WTC11 (cell line): Measurements from ENCODE around the gene STK24. TPM values are rescaled to one million over a fixed set of nuclear protein-coding genes. Genes with fewer than 3 reads are reported as not detected.

ENCODE experiments used
- ATAC-seq: fragments of 200-7000 bp; cut with Tn5 transposase; 2 replicates; pipeline ENCODE4 v1.10.0; 2021; ENCODE audit warnings: mild to moderate bottlenecking, moderate library complexity
- CTCF ChIA-PET: fragments of 300-600 bp; sonication (Branson Sonifier 250); formaldehyde crosslinking; loops from one replicate; lab custom pipeline; 2021; ENCODE audit warnings: antibody characterized with exemption; lab: Charles Lee
- POLR2A ChIA-PET: fragments of 350-600 bp; sonication (Branson Sonifier 250); formaldehyde crosslinking; loops from one replicate; lab custom pipeline; 2021; ENCODE audit warnings: antibody characterized with exemption; lab: Charles Lee
- DNase-seq: peaks from one replicate; pipeline ENCODE4 v3.0.0; 2021; ENCODE audit warnings: low spot score
- H3K27ac Mint-ChIP-seq: 2 replicates; pipeline ENCODE4 v1.8.0; 2021; ENCODE audit warnings: mixed read lengths
- H3K27me3 Mint-ChIP-seq: 2 replicates; pipeline ENCODE4 v1.8.0; 2021; ENCODE audit warnings: low read depth, mild to moderate bottlenecking, moderate library complexity, mixed read lengths
- H3K36me3 Mint-ChIP-seq: 2 replicates; pipeline ENCODE4 v1.8.0; 2021; ENCODE audit warnings: mixed read lengths
- H3K4me1 Mint-ChIP-seq: 2 replicates; pipeline ENCODE4 v1.8.0; 2022; ENCODE audit warnings: mixed read lengths
- H3K4me3 Mint-ChIP-seq: 2 replicates; pipeline ENCODE4 v1.8.0; 2021; ENCODE audit warnings: mild to moderate bottlenecking, moderate library complexity, mixed read lengths
- H3K9me3 Mint-ChIP-seq: 2 replicates; pipeline ENCODE4 v1.8.0; 2021; ENCODE audit warnings: mixed read lengths
- ETV6 ChIP-seq: sonication (generic); formaldehyde crosslinking; IDR thresholded peaks from 2 replicates; pipeline ENCODE4 v1.8.1; 2022; ENCODE audit warnings: mild to moderate bottlenecking, missing genetic modification reagents
- GABPB1 ChIP-seq: sonication (generic); formaldehyde crosslinking; IDR thresholded peaks from 2 replicates; pipeline ENCODE4 v1.8.1; 2023; ENCODE audit warnings: mild to moderate bottlenecking, missing genetic modification reagents
- HMGA2 ChIP-seq: fragments of 250-450 bp; sonication (Bioruptor Pico); IDR thresholded peaks from 2 replicates; pipeline ENCODE4 v1.4.0; 2021; ENCODE audit warnings: mild to moderate bottlenecking, moderate library complexity
- HMGXB4 ChIP-seq: sonication (generic); formaldehyde crosslinking; IDR thresholded peaks from 2 replicates; pipeline ENCODE4 v1.8.1; 2023; ENCODE audit warnings: mild to moderate bottlenecking, moderate library complexity, missing genetic modification reagents
- MLX ChIP-seq: sonication (generic); formaldehyde crosslinking; IDR thresholded peaks from 2 replicates; pipeline ENCODE4 v1.8.1; 2023; ENCODE audit warnings: mild to moderate bottlenecking, missing genetic modification reagents, moderate library complexity
- TEAD1 ChIP-seq: sonication (generic); formaldehyde crosslinking; IDR thresholded peaks from 2 replicates; pipeline ENCODE4 v1.8.0; 2022; ENCODE audit warnings: mild to moderate bottlenecking, missing genetic modification reagents
- USF2 ChIP-seq: sonication (generic); formaldehyde crosslinking; IDR thresholded peaks from 2 replicates; pipeline ENCODE4 v1.8.1; 2023; ENCODE audit warnings: mild to moderate bottlenecking, missing genetic modification reagents, moderate library complexity
- ZBTB43 ChIP-seq: sonication (generic); formaldehyde crosslinking; IDR thresholded peaks from 2 replicates; pipeline ENCODE4 v1.8.1; 2023; ENCODE audit warnings: mild to moderate bottlenecking, missing genetic modification reagents
- ZNF121 ChIP-seq: sonication (generic); formaldehyde crosslinking; IDR thresholded peaks from 2 replicates; pipeline ENCODE4 v1.8.0; 2023; ENCODE audit warnings: missing genetic modification reagents
- ZNF138 ChIP-seq: sonication (generic); formaldehyde crosslinking; conservative IDR thresholded peaks from 2 replicates; pipeline ENCODE4 v1.8.1; 2022; ENCODE audit warnings: mild to moderate bottlenecking, moderate library complexity, missing genetic modification reagents
- ZNF263 ChIP-seq: sonication (generic); formaldehyde crosslinking; IDR thresholded peaks from 2 replicates; pipeline ENCODE4 v1.8.1; 2022; ENCODE audit warnings: low read depth, mild to moderate bottlenecking, moderate library complexity, missing genetic modification reagents
- ZNF671 ChIP-seq: fragments of 250-450 bp; sonication (Bioruptor Pico); IDR thresholded peaks from 2 replicates; pipeline ENCODE4 v1.8.0; 2021; ENCODE audit warnings: mild to moderate bottlenecking
- total RNA-seq: library from RNA; stranded (reverse); gene quantifications from 3 replicates; pipeline ENCODE4 v1.2.3, GENCODE V29; 2021
- TF ChIP-seq, protein P1 (sequence below): sonication (generic); formaldehyde crosslinking; IDR thresholded peaks from 2 replicates; pipeline ENCODE4 v1.8.0; 2022; ENCODE audit warnings: missing genetic modification reagents
- TF ChIP-seq, protein P2 (sequence below): fragments of 250-450 bp; sonication (Bioruptor Pico); IDR thresholded peaks from 2 replicates; pipeline ENCODE4 v1.9.0; 2021; ENCODE audit warnings: mild to moderate bottlenecking
- TF ChIP-seq, protein P3 (sequence below): fragments of 250-450 bp; sonication (Bioruptor Pico); conservative IDR thresholded peaks from 2 replicates; pipeline ENCODE4 v1.9.0; 2021; ENCODE audit warnings: mild to moderate bottlenecking
- TF ChIP-seq, protein P4 (sequence below): sonication (generic); formaldehyde crosslinking; IDR thresholded peaks from 2 replicates; pipeline ENCODE4 v1.8.0; 2023; ENCODE audit warnings: missing genetic modification reagents
- TF ChIP-seq, protein P5 (sequence below): sonication (generic); formaldehyde crosslinking; IDR thresholded peaks from 2 replicates; pipeline ENCODE4 v1.8.0; 2022; ENCODE audit warnings: mild to moderate bottlenecking, missing genetic modification reagents
- TF ChIP-seq, protein P6 (sequence below): fragments of 250-450 bp; sonication (Bioruptor Pico); IDR thresholded peaks from 2 replicates; pipeline ENCODE4 v1.8.0; 2021; ENCODE audit warnings: mild to moderate bottlenecking

Gene STK24
- total RNA-seq, 1 experiment from 2014 or later = 138 TPM

GRCh38 chr13:98509271-98510155, 67.4 kb downstream of the STK24 start:
- ChIA-PET CTCF (interaction anchor here (0.9 to 3.0 kb wide), 4 partner anchors 27 to 180 kb away, joined by 3 to 13 read pairs (median 7); no protein-coding TSS in a partner anchor), POLR2A (interaction anchor here (0.5 to 1.4 kb wide), 4 partner anchors 10 to 28 kb away, joined by 3 to 5 read pairs (median 4); no protein-coding TSS in a partner anchor)
- Mint-ChIP-seq H3K9me3 (no peaks in the 10 kb centered on the region), H3K4me1 (peaks cover 65% of the 10 kb centered on the region), H3K27ac (peak overlapping the region; percentile 46; the same call in 1 of the 2 replicates), H3K27me3 (no peaks in the 10 kb centered on the region), H3K4me3 (no peak overlapping the region), H3K36me3 (peaks cover 2% of the 10 kb centered on the region; the same call in 1 of the 2 replicates)
- ATAC-seq (no peak), DNase-seq (no peak)
- TF ChIP-seq USF2 (CRISPR knock-in tag) = no peak
- TF ChIP-seq, protein P1, sequence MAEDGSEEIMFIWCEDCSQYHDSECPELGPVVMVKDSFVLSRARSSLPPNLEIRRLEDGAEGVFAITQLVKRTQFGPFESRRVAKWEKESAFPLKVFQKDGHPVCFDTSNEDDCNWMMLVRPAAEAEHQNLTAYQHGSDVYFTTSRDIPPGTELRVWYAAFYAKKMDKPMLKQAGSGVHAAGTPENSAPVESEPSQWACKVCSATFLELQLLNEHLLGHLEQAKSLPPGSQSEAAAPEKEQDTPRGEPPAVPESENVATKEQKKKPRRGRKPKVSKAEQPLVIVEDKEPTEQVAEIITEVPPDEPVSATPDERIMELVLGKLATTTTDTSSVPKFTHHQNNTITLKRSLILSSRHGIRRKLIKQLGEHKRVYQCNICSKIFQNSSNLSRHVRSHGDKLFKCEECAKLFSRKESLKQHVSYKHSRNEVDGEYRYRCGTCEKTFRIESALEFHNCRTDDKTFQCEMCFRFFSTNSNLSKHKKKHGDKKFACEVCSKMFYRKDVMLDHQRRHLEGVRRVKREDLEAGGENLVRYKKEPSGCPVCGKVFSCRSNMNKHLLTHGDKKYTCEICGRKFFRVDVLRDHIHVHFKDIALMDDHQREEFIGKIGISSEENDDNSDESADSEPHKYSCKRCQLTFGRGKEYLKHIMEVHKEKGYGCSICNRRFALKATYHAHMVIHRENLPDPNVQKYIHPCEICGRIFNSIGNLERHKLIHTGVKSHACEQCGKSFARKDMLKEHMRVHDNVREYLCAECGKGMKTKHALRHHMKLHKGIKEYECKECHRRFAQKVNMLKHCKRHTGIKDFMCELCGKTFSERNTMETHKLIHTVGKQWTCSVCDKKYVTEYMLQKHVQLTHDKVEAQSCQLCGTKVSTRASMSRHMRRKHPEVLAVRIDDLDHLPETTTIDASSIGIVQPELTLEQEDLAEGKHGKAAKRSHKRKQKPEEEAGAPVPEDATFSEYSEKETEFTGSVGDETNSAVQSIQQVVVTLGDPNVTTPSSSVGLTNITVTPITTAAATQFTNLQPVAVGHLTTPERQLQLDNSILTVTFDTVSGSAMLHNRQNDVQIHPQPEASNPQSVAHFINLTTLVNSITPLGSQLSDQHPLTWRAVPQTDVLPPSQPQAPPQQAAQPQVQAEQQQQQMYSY (CRISPR knock-in tag) = no peak
- TF ChIP-seq, protein P2, sequence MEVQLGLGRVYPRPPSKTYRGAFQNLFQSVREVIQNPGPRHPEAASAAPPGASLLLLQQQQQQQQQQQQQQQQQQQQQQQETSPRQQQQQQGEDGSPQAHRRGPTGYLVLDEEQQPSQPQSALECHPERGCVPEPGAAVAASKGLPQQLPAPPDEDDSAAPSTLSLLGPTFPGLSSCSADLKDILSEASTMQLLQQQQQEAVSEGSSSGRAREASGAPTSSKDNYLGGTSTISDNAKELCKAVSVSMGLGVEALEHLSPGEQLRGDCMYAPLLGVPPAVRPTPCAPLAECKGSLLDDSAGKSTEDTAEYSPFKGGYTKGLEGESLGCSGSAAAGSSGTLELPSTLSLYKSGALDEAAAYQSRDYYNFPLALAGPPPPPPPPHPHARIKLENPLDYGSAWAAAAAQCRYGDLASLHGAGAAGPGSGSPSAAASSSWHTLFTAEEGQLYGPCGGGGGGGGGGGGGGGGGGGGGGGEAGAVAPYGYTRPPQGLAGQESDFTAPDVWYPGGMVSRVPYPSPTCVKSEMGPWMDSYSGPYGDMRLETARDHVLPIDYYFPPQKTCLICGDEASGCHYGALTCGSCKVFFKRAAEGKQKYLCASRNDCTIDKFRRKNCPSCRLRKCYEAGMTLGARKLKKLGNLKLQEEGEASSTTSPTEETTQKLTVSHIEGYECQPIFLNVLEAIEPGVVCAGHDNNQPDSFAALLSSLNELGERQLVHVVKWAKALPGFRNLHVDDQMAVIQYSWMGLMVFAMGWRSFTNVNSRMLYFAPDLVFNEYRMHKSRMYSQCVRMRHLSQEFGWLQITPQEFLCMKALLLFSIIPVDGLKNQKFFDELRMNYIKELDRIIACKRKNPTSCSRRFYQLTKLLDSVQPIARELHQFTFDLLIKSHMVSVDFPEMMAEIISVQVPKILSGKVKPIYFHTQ (CRISPR knock-in tag) = no peak
- TF ChIP-seq ZNF121 (CRISPR knock-in tag) = no peak
- no peak for TF ChIP-seq GABPB1
- no peak for TF ChIP-seq ZNF671 (CRISPR knock-in tag)
- no peak for TF ChIP-seq ZBTB43 (CRISPR knock-in tag)
- TF ChIP-seq ZNF138 (CRISPR knock-in tag) = no peak
- no peak for TF ChIP-seq ETV6 (CRISPR knock-in tag)
- TF ChIP-seq, protein P3, sequence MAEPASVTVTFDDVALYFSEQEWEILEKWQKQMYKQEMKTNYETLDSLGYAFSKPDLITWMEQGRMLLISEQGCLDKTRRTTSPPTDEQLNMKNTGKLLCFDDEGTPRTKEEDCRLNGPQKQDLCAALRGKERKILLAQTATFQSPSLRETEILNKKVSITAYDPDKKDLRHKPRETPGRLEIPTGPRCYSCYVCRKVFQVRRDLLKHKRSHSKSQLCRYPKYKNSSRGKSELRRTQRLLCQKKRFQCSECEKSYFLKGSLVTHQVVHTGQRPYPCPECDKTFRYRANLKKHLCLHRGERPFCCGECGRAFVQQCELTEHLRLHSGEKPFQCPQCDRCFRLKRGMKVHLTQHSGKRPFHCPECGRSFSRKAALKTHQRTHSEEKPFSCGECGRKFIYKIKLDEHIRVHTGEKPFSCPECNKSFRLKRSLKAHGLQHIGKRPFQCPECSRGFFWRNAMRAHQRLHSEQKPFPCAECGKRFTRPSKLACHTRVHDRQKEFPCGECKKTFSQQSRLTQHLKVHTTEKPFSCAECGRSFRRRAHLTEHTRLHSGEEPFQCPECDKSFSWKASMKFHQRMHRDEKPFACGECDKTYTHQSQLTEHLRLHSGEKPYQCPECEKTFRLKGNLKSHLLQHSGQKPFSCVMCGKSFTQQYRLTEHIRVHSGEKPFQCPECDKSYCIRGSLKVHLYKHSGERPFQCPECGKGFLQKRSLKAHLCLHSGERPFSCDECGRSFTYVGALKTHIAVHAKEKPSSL (CRISPR knock-in tag) = no peak
- no peak for TF ChIP-seq HMGA2
- TF ChIP-seq, protein P4, sequence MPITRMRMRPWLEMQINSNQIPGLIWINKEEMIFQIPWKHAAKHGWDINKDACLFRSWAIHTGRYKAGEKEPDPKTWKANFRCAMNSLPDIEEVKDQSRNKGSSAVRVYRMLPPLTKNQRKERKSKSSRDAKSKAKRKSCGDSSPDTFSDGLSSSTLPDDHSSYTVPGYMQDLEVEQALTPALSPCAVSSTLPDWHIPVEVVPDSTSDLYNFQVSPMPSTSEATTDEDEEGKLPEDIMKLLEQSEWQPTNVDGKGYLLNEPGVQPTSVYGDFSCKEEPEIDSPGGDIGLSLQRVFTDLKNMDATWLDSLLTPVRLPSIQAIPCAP (CRISPR knock-in tag) = no peak
- TF ChIP-seq ZNF263 (CRISPR knock-in tag) = no peak
- no peak for TF ChIP-seq MLX
- TF ChIP-seq, protein P5, sequence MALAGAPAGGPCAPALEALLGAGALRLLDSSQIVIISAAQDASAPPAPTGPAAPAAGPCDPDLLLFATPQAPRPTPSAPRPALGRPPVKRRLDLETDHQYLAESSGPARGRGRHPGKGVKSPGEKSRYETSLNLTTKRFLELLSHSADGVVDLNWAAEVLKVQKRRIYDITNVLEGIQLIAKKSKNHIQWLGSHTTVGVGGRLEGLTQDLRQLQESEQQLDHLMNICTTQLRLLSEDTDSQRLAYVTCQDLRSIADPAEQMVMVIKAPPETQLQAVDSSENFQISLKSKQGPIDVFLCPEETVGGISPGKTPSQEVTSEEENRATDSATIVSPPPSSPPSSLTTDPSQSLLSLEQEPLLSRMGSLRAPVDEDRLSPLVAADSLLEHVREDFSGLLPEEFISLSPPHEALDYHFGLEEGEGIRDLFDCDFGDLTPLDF (CRISPR knock-in tag) = no peak
- no peak for TF ChIP-seq HMGXB4 (CRISPR knock-in tag)
- TF ChIP-seq TEAD1 = no peak
- TF ChIP-seq, protein P6, sequence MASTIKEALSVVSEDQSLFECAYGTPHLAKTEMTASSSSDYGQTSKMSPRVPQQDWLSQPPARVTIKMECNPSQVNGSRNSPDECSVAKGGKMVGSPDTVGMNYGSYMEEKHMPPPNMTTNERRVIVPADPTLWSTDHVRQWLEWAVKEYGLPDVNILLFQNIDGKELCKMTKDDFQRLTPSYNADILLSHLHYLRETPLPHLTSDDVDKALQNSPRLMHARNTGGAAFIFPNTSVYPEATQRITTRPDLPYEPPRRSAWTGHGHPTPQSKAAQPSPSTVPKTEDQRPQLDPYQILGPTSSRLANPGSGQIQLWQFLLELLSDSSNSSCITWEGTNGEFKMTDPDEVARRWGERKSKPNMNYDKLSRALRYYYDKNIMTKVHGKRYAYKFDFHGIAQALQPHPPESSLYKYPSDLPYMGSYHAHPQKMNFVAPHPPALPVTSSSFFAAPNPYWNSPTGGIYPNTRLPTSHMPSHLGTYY (CRISPR knock-in tag) = no peak
